Astrocyte of the cerebellum (primary cell): ENCODE measurements around the gene USP2.

Experiments used
- DNase-seq: peaks from one replicate; pipeline ENCODE4 v3.0.0-alpha.2; 2011; ENCODE audit warnings: low read depth
- H3K4me3 ChIP-seq: 2 replicates; pipeline ENCODE4 v1.5.1; 2011; ENCODE audit warnings: mild to moderate bottlenecking, low read depth, low read length, moderate library complexity
- CTCF ChIP-seq: IDR thresholded peaks from 2 replicates; pipeline ENCODE4 v1.5.1; 2012; ENCODE audit warnings: low read length, low read depth, moderate library complexity, mild to moderate bottlenecking; ENCODE audit errors: missing control alignments
- in situ Hi-C: cut with HindIII; loops from 2 replicates; pipeline ENCODE4 v1.10.0; 2017; ENCODE audit warnings: low sequenced_read_pairs

USP2 gene

GRCh38 chr11:119341222-119342022 is 40.1 kb downstream of the USP2 start:
- DNase-seq = no peak
- peak overlapping the region; percentile 50 for H3K4me3 ChIP-seq
- in situ Hi-C loops = no loop called here
- TF ChIP-seq CTCF = no peak

DNA sequence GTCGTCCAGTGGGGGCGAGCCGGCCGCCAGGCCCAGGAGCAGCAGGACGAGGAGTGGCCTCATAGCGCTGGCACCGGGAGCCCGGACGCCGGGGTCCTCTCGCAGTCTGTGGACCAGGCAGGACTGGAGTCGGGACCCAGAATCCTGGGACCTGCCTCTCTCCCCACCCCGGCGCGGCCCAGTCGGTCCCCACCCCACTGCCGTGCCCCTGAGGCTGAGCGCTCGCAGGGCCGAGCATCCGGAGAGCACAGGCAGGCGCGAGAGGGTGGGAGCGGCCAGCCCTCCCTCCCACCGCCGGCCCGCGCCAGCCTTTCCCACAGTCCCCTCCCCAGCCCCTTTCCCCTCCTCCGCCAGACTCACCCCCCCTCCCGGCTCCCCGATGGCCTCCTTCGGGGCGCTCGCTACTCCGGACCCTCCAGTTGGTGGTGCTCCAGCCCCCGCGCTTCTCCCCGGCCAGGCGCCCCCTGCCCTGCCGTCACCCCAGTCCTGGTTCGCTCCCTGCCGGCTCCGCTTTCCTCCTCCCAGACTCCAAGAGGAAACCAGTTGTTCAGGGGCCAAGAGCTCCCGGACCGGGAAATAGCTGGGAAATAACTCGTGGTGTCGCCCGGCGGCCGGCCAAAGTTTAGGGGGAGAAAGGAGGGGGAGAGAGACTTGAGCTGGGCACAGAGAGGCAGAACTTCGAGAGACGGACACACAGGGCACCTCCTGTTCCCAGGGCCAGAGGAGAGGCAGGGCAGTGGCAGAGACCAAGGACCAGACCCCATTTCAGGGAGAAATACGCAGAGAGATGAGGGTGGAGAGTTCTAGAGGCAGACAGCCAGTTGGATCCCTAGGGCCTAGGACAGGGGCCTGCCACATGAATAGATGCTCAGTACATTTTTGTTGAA is 40.9 kb downstream of the USP2 start, which contains the start of gene C1QTNF5:
C1QTNF5 (minus strand) TSS at position 549 of the 887 bp plus-strand sequence; CDS start at position 63, 486 bp downstream.
- peak; percentile 64 for DNase-seq
- in situ Hi-C loops = no loop called here
- peak within 1 kb of the TSS; percentile 50 for H3K4me3 ChIP-seq
- no peak for TF ChIP-seq CTCF

- peak overlapping the region; percentile 50 for H3K4me3 ChIP-seq
- no peak for DNase-seq
- in situ Hi-C loops = no loop called here
- TF ChIP-seq CTCF = peak; percentile 79
Observed at GRCh38 chr11:119339589-119340334, 41.7 kb downstream of the USP2 start.

DNA sequence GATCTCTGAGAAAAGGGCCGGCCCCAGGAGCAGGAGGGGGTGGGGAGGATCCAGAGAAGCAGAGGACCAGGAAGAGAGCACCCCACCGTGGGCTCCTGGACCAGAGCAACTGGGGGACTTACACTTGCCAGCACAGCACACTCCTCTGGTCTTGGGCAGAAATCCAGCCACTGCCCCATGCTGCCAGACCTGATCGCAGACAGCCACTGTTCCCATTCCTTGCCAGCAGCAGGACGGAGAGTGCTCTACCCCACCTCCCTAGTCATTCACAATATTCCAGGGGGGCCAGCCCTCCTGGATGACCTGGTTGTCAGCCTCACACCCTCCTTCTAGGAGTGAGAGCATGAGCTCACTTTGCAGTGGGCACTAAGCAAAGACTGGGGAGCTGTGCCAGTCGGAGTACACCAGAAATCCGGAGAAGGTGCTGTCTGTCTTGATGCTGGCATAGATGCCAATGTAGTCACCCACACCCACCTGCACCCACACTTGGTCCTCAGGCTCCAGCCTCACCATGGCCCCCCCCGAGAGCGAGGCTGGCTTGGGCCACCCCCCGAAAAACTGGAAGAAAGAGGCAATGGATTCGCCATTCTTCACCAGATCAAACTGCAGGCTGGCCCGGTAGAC is 42.4 kb downstream of the USP2 start:
- no peak for TF ChIP-seq CTCF
- no peak for DNase-seq
- in situ Hi-C loops = no loop called here
- peak overlapping the region; percentile 50 for H3K4me3 ChIP-seq

DNA sequence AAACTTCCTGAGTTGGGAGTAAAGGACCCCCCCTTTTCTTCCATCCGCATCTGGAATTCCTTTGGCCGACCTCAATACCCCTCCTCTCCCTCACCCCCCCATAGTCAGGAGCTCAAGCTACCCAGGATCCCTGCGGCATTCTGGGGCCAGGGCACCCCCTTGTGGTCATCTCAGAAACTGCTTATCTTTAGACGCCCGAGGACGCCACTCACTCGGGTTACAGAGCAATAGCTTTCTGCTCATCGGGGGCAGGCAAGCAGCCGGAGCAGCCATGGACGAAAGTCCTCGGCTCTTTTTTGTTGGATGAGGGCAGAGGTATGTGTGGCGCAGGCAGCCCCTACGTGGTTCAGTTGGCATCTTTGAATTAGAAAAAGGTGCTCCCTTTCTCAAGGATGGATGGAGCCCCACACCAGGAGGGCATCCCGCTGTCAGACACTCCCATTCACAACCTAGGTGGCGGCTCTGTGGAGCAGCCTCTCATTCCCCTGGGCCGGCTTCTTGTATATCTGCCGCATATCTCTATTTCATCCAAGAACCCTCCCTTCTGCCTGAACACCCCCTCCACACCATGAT is 43.1 kb downstream of the USP2 start:
- peak; percentile 48 for DNase-seq
- TF ChIP-seq CTCF = peak; percentile 92
- in situ Hi-C loops = no loop called here
- peak overlapping the region; percentile 50 for H3K4me3 ChIP-seq
